ENCODE data around the gene CELF6.

GRCh38 chr15:72302955-72303354 is 17.0 kb downstream of the CELF6 start:
- TF ChIP-seq POLR2A (IDR thresholded peaks at IDR 0.05), result no peak
- TF ChIP-seq CTCF (IDR thresholded peaks at IDR 0.05), result no peak

Measured in sigmoid colon (tissue), 3 donors.